ENCODE measurements around the gene GPRIN1. TPM values are rescaled to one million over a fixed set of nuclear protein-coding genes. Genes with fewer than 3 reads are reported as not detected.

Gene GPRIN1
- total and polyA plus RNA-seq, 2 of the 4 experiments (the other 2 are of a cell fraction): 3.0 to 4.7 TPM

GRCh38 chr5:176568657-176569056, 41.3 kb downstream of the GPRIN1 start:
- 60% methylated on average over 1 of the region's 18 CpGs; no CpG with 5 or more reads in 1 of the 2 experiments for WGBS, 2 experiments (ENCODE audit: extremely low coverage in 2 of 2, insufficient read length in 1 of 2)

More at GRCh38 chr5:176568657-176569056, 41.3 kb downstream of the GPRIN1 start:
- peak overlapping the region; percentile 42 for H2AK9ac ChIP-seq (replicated peaks; ENCODE audit: low read depth, low read length, poor library complexity)
- H3K4me1 ChIP-seq (ENCODE audit: control insufficient read depth, insufficient read depth, low read length): no peaks in the 10 kb centered on the region
- DNase-seq: no peak
- no peak overlapping the region for H3K56ac ChIP-seq (ENCODE audit: extremely low read depth, insufficient read depth, low read length)
- H2BK20ac ChIP-seq (ENCODE audit: low read depth, low read length): no peak overlapping the region
- dilution Hi-C loops (cut with HindIII; ENCODE audit: low sequenced_read_pairs, unreplicated experiment) (no loop called here), intact Hi-C loops (cut with micrococcal nuclease) (no loop called here), in situ Hi-C loops (cut with MboI; ENCODE audit: low sequenced_read_pairs) (loop anchor here (25.0 kb wide), 1 partner anchor 831 kb away; no protein-coding TSS in a partner anchor)
- ChIA-PET POLR2A (ENCODE audit: unreplicated experiment) (no interaction called here), CTCF (no interaction called here)
- no peaks in the 10 kb centered on the region for H3K9me1 ChIP-seq (ENCODE audit: insufficient read depth, low read length)
- H4K91ac ChIP-seq (ENCODE audit: insufficient read depth, low read depth, low read length): no peak overlapping the region
- no peak overlapping the region for H2AFZ ChIP-seq (replicated peaks; ENCODE audit: low read length, poor library complexity)
- no peaks in the 10 kb centered on the region for H3K79me1 ChIP-seq (ENCODE audit: low read depth in 1 of 2, low read length in 2 of 2)
- H3K23ac ChIP-seq (ENCODE audit: low read depth, low read length): no peak overlapping the region
- no peak overlapping the region for H3K4me3 ChIP-seq (ENCODE audit: insufficient read depth, low read depth, low read length)
- no peak overlapping the region for H2BK15ac ChIP-seq (ENCODE audit: low read depth, low read length)
- peaks cover 22% of the 10 kb centered on the region for H3K27me3 ChIP-seq (ENCODE audit: control insufficient read depth, insufficient read depth, low read length)
- ATAC-seq (ENCODE audit: low read depth): no peak
- no peaks in the 10 kb centered on the region for H3K36me3 ChIP-seq (ENCODE audit: control insufficient read depth, insufficient read depth, low read length)
- no peak overlapping the region for H4K5ac ChIP-seq (ENCODE audit: low read depth, low read length)
- no peak for TF ChIP-seq CEBPB (IDR thresholded peaks at IDR 0.05; ENCODE audit: low read depth, low read length)
- no peak for TF ChIP-seq USF2 (IDR thresholded peaks at IDR 0.05; ENCODE audit: low read depth, low read length)
- no peak for TF ChIP-seq SMC3 (IDR thresholded peaks at IDR 0.05; ENCODE audit: low read depth, low read length)
- no peak for TF ChIP-seq ELK1 (IDR thresholded peaks at IDR 0.05; ENCODE audit: borderline replicate concordance, low read depth, low read length)
- no peak for TF ChIP-seq RAD21 (IDR thresholded peaks at IDR 0.05; ENCODE audit: low read length)
- no peak for TF ChIP-seq RFX5 (IDR thresholded peaks at IDR 0.05; ENCODE audit: low read depth, low read length)
- TF ChIP-seq POLR2A (IDR thresholded peaks at IDR 0.05; ENCODE audit: low read depth, low read length): no peak
- no peak for TF ChIP-seq MAFK (IDR thresholded peaks at IDR 0.05; ENCODE audit: low read depth, low read length)
- no peak for TF ChIP-seq RCOR1 (IDR thresholded peaks at IDR 0.05; ENCODE audit: insufficient replicate concordance, low read length)
- TF ChIP-seq MAZ (IDR thresholded peaks at IDR 0.05; ENCODE audit: borderline replicate concordance, low read depth, low read length): no peak
- no peak for TF ChIP-seq NFE2L2 (IDR thresholded peaks at IDR 0.05; ENCODE audit: low read depth, low read length)
- no peak for TF ChIP-seq CHD1 (IDR thresholded peaks at IDR 0.05; ENCODE audit: low read depth, low read length)
- no peak for TF ChIP-seq MXI1 (IDR thresholded peaks at IDR 0.05; ENCODE audit: borderline replicate concordance, low read depth, low read length)
- no peak for TF ChIP-seq CTCF (conservative IDR thresholded peaks at IDR 0.05; ENCODE audit: low read depth, low read length)
- TF ChIP-seq BHLHE40 (IDR thresholded peaks at IDR 0.05; ENCODE audit: low read depth, low read length): no peak
- TF ChIP-seq FOS (IDR thresholded peaks at IDR 0.05; ENCODE audit: low read depth, low read length): no peak
- no peak overlapping the region for H2AK5ac ChIP-seq (ENCODE audit: low read depth, low read length)
- H4K20me1 ChIP-seq (ENCODE audit: insufficient read depth, low read length): no peaks in the 10 kb centered on the region
- H3K4me2 ChIP-seq (ENCODE audit: low read depth, low read length): no peak overlapping the region
- no peak overlapping the region for H4K8ac ChIP-seq (ENCODE audit: low read depth in 2 of 2, low read length in 2 of 2)
- no peak overlapping the region for H3K14ac ChIP-seq (replicated peaks; ENCODE audit: low read depth, low read length)
- no peak overlapping the region for H3K18ac ChIP-seq (ENCODE audit: low read depth, low read length)
- H3K9ac ChIP-seq (ENCODE audit: low read depth, low read length): no peak overlapping the region
- H3K4ac ChIP-seq (ENCODE audit: low read depth, low read length): no peak overlapping the region
- no peak overlapping the region for H3K27ac ChIP-seq (ENCODE audit: insufficient read depth, low read length)
- no TSS peak for BruUV-seq (replicated peaks)
- no peak overlapping the region for H2BK120ac ChIP-seq (ENCODE audit: low read depth, low read length)
- peaks cover 3% of the 10 kb centered on the region; the same call in 1 of the 2 replicates for H3K9me3 ChIP-seq (ENCODE audit: control insufficient read depth, insufficient read depth, low read length)
- no peak overlapping the region for H2BK5ac ChIP-seq (ENCODE audit: low read depth, low read length, poor library complexity, severe bottlenecking)

Measured in IMR-90 (cell line).